ENCODE measurements around the gene TESK2.

- TF ChIP-seq CTCF (IDR thresholded peaks at IDR 0.05; ENCODE audit: control extremely low read depth in 1 of 3, insufficient read depth in 1 of 3, low read depth in 1 of 3, low read length in 3 of 3) (peak; percentile 18 to 61 (median 46)), KDM5A (IDR thresholded peaks at IDR 0.05; ENCODE audit: low read length) (no peak), GABPA (IDR thresholded peaks at IDR 0.05; ENCODE audit: borderline replicate concordance, insufficient read depth, low read length) (no peak), CREB1 (IDR thresholded peaks at IDR 0.05) (no peak), EP300 (IDR thresholded peaks at IDR 0.05; ENCODE audit: borderline replicate concordance in 1 of 2, low read depth in 2 of 2, low read length in 2 of 2) (no peak)
- TF ChIP-seq, protein P1, sequence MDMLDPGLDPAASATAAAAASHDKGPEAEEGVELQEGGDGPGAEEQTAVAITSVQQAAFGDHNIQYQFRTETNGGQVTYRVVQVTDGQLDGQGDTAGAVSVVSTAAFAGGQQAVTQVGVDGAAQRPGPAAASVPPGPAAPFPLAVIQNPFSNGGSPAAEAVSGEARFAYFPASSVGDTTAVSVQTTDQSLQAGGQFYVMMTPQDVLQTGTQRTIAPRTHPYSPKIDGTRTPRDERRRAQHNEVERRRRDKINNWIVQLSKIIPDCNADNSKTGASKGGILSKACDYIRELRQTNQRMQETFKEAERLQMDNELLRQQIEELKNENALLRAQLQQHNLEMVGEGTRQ (IDR thresholded peaks at IDR 0.05; ENCODE audit: low read length), result no peak
These were observed 131.0 kb downstream of the TESK2 start for GRCh38 chr1:45359882-45360513.
